Stimulated activated CD4-positive, alpha-beta T cell treated with anti-CD3 and anti-CD28 coated beads, Interleukin-12 subunit alpha, Interleukin-12 subunit beta, amount 100 ng/mL, for 4 hours (primary cell): ENCODE results near the gene XRCC4.
"Not testable (repeated sequence)": the region's sequence is repeated elsewhere in the genome, so short reads cannot be mapped to it uniquely, and the experiment has no call there.

Experiments
- DNase-seq: peaks from one replicate; pipeline ENCODE4 v3.0.0-alpha.2; 2020

XRCC4 gene

DNA sequence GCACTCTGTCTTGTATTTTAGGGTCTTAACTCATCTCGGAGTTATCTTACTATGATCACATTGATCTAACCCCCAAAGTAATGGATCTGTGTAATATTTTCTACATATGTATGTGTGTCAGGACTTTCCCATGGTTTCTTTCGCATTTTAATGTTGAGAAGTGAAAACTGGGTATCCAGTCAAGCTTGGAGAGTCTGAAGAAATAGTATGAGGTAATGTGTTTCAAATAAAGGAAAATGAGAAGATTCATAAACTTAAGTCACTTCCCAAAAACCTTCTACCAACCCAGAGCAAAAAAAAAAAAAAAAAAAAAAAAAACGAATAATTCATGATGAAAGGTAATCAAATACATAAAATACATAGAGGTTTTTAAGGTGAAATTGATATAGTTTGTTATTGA is 206.4 kb downstream of the XRCC4 start:
- no peak for DNase-seq

DNA sequence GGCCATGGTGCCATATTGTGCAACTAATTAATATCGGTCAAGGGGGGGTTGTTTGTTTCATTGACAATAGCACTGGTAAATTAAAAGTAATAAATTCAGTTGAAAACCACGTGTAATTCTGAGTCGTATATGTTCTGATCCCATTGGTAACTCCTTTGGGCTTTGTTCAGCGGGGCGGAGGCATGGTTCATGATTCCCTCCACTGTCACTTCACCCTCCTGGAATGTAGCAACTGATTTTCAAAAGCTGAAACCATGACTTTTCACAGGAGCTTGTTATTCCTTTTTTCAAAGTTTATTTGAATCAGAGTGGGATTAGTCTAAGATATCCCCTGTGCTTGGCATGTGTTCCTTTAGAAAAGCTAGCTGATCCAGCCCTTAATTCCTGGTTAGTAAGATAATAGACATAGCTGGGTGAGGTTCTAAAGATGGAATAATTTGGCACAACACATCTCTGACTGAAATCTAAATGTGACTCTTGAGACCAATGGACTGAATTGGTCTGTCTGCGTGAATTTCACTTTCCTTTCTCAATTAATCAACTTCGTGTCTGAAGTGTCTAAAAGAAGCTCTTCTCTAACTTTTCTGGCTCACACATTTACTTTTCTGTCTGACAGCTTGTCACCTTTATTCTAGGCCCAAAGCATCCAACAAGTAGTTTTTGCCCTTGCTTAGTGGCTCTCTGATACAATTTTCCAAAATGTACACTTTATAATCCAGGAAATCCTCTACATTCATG is 208.5 kb downstream of the XRCC4 start:
- DNase-seq: no peak

DNA sequence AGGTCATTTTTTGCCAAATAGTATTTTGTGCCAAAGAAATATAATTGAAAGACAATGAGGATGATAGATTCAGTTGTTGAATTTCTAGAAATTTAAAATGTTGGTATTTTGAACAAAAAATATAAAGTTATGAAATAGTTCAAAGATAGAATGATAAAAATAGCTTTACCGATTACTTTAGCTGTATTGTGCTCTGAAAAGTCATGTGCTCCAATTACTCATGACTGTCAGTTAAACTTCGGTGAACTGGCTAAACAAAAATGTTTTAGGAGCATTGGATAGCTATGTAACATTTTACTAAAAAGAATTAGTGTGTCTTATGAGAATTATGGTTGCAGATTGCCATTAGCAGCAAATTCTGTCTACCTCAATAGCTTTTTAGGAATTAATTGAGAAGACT is 216.9 kb downstream of the XRCC4 start:
- DNase-seq: no peak

DNA sequence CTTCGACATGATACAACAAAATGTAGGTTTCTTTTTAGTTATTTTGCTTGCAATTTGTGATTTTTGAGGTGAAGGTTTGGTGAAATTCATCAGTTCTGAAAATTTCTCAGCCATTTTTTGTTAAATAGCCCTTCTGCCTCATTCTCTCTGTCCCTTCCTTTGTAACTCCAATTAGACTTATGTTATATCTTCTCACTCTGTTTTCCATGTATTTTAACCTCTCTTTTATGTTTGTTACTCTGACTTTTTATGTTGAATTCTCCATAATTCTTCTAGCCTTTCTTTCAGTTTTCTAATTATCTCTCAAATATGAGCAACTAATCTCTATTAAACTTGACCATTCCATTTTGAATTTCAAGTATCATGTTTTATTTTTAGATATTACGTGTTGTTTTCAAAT is 222.0 kb downstream of the XRCC4 start:
- no peak for DNase-seq

DNA sequence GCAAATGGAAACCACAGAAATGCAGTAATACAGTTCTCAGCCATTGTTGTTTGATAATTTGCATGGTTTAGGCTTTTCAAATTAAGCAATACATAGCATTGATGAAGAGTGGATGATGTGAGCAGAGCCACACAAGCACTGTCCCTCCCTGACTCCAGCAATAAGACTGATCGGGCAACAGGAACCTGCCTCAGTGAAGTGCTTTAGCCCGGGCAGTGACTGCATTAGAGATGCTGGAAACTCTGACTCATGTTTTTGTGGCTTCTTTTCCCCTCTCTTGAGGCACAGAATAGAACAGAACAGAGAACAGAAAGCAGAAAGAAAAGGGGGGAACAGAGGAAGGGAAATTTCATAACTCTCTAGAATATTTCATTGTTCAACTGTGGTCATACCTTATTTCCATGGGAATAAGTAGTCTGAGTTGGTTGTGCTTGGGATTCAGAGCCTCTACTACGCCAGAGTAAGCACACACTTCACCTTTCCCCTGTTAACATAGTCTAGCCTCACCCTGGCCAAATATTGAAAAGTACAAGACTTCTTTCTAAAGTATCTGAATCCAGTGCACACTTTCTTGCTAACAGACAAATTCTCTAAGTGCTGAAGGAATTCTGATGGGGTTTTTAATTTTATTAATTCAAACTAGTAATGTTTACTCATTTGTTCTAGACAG is 229.4 kb downstream of the XRCC4 start:
- DNase-seq: no peak

DNA sequence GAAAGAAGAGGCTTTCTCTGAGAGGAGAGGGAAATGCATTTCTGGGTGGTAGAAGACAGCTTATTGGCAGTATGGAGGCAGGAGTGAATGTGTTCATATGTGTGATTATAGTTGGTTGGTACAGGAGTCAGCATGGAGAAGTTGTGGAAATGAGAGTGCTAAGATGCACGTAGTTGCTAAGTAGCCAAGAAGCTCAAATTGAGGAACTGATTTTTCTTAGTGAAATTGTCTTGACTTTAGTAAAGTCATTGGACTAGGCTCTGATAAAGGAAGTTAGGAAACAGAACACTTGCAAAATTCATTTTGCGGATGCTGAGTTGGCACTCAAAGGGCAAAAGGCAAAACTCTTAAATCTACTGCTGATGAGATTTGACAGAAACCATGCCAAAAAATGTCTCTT is 235.3 kb downstream of the XRCC4 start:
- DNase-seq: no peak

DNA sequence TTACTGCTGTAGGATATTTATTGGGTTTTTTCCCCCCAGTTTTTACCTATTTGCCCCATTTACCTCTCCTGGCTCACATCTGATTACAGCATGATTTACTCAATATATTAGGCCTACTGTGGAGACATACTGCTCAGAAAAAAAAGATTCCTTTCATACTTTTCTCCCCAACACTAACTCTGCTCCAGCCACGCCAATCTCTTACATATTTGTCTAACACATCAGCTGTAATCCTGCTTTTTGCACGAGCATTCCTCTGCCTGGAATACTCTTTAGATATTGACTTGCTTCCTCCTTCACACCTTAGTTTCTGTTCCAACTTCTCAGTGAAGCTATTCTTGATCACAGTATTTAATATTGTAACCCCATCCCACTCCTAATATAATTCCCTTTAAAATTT is 236.1 kb downstream of the XRCC4 start:
- DNase-seq: no peak

DNA sequence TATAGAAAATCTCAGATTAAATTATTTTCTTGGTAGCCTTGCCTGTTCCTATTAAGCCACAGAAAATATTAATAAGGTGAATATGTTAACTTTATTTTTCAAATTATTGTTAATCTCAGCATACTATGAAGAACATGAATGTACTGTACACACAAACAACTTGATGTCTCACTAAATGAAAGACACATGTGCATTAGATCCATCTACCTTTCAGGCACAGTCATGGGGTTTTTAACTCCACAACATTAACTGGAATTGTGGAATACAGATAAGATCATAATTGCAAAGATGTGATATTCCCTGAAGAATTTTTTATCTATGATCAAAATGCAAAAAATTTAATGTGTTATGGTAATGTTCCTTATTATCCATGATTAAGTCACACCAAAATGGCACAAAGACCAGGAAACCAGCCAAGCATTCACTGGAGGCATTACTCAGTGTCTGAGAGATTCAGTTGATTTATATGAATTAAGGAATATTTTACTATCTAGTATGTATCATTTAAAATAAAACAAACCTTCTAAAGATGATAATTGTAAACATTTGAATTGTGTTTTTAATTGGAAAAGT is 244.2 kb downstream of the XRCC4 start:
- no peak for DNase-seq

DNA sequence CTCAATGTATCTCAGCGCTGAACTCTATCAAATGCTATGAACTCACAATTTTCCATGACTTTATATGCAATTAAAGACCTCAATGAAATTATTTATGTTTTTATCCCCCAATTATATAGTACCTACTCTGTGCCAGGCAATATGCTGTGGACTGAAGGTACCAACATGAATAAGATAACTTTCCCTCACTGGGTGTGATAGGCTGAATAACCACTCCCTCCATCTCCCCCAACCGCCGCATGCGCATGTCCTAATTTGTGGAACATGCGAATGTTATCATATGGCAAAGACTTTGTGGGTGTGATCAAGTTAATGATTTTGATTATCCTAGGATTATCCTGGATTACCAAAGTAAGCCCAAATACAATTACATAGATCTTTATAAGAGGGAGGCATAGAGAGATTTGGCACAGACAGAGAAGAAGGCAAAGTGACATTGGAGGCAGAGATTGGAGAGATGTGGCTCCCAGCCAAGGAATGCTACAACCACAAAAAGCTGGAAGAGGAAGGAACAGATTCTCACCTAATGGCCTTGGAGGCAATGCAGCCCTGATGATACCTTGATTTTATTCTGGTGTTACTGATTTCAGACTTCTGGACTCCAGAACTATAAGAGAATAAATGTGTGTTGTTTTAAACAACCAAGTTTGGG is 245.1 kb downstream of the XRCC4 start:
- no peak for DNase-seq

DNA sequence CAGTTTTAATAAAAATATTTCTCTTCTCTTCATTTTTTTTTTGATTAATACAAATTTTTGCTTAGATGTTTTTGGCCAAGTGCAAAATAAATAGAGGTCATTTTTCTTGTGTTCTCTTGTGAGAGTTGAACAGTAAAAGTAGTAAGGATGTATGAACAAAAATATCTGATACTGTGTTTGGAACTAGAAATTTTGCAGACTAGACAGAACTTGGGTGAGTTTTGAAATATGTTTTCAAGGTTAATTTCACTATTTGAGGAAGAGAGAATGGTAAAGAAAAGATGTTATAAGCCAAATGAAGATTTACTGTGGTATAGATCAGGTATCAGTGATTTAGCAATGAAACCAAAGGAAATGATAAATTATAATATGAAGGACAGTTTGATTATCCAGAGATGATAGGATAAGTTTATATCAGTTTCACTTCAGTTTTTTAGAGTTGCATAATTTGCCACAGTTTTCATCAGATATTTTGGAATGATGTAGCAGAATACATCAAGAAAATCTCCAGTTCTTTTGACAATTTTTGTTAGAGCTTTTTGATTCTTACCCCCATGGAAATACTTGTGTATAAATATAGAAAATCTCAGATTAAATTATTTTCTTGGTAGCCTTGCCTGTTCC is 246.3 kb downstream of the XRCC4 start:
- DNase-seq: no peak

DNA sequence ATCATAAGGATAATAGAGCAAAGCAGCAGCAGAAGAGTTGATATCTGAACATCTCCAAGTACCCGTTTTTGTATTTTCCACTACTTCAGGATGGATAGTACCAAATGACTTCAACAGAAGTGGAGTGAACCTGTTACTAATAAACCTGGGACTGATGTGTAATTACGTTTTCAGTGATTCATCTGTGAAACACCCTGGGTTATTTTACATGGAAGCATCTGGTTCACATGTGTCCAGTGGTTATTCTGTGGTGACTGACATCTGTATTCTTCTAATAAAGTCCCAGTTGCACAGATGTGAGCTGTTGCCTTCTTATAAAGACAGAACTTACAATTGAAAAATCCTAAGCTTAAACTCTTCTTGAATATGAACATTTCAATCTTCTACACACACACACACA is 254.5 kb downstream of the XRCC4 start:
- no peak for DNase-seq

DNA sequence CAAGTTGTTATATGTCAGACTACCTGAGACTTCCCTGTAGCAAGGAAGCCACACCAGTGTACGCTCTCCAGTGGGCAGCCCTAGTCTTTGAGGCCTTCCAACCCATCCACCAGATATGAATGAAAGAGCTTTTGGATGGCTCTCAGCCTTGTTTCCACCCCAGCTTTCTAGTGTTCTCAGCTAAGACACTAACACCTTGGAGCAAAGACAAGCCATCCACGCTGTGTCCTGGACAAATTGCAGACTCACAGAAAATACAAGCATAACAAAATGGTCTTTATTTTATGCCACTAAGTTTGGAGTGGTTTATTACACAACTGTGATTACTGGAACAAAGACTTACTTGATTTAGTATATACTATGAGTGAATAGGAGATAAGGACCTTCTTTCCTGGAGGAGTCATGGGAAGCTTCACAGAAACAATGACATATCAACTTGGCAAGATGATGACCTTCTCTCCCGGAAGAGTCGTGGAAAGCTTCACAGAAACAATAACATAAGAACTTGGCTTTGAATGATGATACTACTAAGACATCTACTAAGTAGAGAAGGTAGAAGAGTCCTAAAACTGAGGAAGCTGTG is 260.2 kb downstream of the XRCC4 start:
- DNase-seq: no peak

DNA sequence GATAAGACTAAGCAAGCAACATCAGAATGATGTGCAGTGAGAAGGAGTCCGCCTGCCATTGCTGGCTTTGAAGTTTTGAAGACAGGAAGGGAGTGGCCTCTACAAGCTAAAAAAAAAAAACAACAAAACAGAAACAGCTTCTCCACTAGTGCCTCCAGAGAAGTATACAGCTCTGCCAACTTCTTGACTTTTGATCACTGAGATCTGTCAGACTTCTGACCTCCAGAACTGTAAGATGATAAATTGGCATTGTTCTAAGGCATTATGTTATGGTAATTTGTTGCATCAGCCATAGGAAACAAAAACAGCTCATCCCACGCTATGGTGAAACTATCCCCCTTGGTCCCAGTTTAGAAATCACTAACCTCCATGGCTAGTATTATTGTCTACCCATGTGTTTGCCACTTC is 263.2 kb downstream of the XRCC4 start:
- no peak for DNase-seq

DNA sequence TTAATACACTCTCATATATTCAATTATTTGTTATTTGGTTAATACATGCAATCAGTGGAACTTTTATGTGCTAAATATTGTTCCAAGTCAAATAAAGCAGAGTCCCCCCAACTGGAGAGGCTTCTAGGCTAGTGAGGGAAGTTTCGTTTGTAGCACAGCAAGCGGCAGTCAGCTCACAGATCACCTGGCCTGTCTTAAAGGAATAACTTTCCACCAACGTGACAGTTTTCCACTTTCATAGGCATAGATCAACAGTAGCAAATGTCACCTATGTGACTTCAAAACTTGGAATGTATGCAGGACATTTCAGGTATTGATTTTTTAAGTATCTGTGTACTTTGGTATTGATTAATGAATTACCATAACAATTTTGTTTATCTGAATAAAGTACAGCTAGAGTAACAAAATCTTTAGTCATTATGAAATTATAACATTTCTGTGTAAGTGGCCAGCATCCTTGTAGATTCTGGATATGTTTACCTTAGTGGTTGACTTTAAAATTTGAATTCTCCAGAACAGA is 264.5 kb downstream of the XRCC4 start:
- no peak for DNase-seq

DNA sequence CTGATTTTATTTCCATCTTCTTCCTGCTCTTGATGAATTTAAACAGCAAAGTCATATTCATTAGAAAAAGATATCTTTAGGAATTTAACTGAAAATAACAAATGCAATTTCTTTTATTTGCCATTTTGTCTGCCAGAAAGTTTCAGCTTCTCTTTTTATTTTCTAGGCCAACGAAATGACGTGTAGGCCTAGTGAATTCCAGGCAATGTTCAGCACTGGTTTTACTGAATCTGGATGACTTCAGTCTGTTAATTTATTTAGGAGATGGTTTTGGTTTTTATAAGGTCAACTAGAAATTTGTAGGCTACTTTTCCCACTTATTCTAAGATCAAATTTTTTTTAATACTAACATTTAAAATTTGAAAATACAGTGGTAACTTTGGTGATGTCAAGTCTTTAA is 265.1 kb downstream of the XRCC4 start:
- no peak for DNase-seq

DNA sequence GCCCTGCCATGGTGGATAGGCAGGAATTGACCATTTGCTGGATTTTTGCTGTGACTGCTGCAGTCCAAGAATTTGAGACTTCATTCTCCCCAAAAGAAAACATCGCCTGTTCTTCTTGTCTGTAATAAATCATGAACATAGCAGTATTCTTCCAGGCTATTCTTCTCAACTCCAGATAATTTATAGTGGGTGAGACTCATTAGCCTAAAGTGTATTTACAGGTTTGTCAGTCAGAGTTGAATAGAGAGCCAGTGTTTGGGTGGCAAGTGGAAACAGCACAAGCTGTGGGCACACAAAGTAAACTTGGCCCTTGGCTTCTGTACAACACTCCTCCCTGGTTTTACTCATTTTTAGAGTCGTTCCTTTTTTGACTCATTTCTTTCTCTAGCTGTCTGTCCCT is 266.0 kb downstream of the XRCC4 start:
- DNase-seq: no peak

DNA sequence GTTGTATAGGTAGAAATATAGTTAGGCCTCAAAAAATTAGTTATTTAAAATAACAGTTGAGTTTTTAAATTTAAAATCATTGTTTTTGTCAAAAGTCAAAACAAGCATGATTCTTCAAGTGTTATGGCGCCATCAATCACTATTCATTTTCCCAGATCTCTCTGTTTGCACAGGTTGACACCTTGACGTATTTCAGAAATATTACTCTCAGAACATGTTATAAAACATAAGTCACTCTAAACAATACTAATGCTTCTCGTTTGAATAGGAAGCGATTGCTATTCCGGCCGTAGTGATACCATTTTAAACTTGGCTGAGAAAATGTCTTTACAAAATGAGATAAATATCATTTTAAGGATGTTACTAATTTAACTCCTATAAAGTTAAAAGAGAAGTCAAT is 268.1 kb downstream of the XRCC4 start:
- no peak for DNase-seq

DNA sequence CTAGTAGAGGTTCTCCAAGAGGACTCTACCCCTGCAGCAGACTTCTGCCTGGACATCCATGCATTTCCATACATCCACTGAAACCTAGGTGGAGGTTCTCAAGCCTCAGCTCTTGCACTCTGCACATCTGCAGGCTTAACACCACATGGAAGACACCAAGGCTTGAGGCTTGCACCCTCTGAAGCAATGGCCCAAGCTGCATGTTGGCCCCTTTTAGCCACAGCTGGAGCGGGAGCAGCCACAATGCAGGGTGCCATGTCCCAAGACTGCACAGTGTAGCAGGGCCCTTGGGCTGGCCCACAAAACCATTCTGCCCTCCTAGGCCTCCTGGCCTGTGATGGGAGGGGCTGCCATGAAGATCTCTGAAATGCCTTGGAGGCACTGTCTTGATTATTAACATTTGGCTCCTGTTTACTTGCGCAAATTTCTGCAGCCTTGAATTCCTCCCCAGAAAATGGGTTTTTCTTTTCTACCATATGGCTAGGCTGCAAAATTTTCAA is 271.0 kb downstream of the XRCC4 start:
- DNase-seq: no peak

DNA sequence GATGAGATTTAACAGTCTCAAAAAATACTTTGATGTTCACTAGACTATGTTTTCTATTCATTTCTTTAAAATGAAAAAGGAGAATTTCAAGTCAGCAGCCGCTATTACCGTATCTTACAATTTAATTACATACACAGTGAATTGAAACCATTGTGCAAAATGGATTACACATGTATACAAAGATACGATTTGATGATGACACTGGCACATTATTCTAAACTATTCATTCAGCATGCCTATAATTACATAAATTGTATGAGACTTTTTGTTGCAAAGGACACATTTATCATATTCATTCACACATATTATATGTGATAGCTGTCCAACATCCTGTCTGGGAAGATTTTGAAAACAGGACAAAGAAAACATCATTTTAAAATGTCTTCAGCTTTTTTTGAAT is 275.9 kb downstream of the XRCC4 start:
- no peak for DNase-seq

DNA sequence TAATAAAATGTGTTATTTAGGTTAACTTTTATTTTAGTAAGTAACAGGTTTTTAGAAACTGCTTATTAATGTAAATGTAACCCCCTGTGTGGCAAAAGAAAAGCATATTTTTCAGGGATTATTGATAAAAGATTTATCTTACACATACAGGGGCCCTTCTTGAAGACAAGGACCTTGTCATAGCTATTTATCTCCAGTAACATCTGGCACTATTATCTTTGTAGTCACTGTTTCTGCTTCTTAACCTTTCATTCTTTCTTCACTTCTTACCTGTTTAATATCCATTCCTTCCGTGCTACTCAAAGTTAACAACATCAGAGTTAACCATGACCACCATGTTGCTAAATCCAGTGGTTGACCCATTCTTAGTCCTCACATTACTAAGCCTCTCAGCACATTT is 276.4 kb downstream of the XRCC4 start:
- no peak for DNase-seq

DNA sequence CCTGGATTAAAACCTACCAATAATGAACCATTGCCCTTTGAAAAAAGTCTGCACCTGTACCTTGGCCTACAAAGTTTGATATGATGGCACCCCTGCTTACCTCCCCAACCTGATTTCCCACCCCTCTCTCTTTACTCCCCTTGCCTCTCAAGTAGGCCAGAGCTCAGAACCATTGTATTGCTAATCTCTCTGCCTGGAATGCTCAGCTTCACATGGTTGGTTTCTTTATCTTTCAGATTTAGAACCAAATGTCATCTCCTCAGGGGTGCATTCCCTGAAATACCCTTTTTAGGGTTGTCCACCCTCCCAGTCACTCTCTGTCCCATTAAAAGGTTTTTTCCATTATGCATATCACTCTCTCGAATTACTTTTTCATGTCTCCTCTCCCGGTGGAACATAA is 277.6 kb downstream of the XRCC4 start:
- no peak for DNase-seq

DNA sequence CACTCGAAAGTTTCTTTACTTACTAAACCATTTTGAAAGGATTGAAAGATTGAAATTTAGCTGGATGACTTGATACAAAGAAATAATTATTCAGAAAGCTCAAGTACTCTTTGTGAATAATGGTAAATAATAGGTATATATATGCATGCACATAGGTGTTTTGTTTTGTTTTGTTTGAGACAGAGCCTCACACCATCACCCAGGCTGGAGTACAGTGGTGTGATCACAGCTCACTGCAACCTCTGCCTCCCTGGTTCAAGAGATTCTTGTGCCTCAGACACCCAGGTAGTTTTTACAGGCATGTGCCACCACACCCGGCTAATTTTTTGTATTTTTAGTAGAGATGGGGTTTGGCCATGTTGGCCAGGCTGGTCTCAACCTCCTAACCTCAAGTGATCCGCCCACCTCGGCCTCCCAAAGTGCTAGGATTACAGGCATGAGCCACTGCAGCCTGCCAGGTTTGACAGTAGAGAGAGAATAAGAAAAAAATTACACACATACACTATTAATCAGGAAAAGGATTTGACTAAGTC is 278.2 kb downstream of the XRCC4 start:
- not testable (repeated sequence) for DNase-seq
